ENCODE results near the gene ROBO2. TPM values are rescaled to one million over a fixed set of nuclear protein-coding genes. Genes with fewer than 3 reads are reported as not detected.

ROBO2 gene
- polyA plus RNA-seq, 1 of the 3 experiments (the other 2 are of a cell fraction): not detected

GRCh38 chr3:77362936-77363335 lies 323.0 kb downstream of the ROBO2 start:
- Histone ChIP-seq H3K9me3 (no peaks in the 10 kb centered on the region), H3K4me1 (ENCODE audit: control insufficient read depth in 1 of 2, insufficient read depth in 2 of 2, low read depth in 1 of 2, low read length in 1 of 2) (peaks cover 0 to 2% of the 10 kb centered on the region in 2 experiments; a peak in 1 of 4 replicates), H3K9ac (no peak overlapping the region), H3K9me2 (no peaks in the 10 kb centered on the region), H3K4me3 (ENCODE audit: low read depth in 2 of 2, low read length in 1 of 2) (no peak overlapping the region), H3K4me2 (no peak overlapping the region), H3K79me2 (ENCODE audit: insufficient read depth) (no peaks in the 10 kb centered on the region), H3K36me3 (replicated peaks in 1 of 2; ENCODE audit: control insufficient read depth in 1 of 2, insufficient read depth in 2 of 2, low read length in 1 of 2) (no peaks in the 10 kb centered on the region), H4K20me1 (ENCODE audit: insufficient read depth) (no peaks in the 10 kb centered on the region), H2AFZ (ENCODE audit: low read depth) (no peak overlapping the region), H3K27me3 (ENCODE audit: insufficient read depth) (no peaks in the 10 kb centered on the region), H3K27ac (ENCODE audit: low read depth in 2 of 2, low read length in 1 of 2) (no peak overlapping the region), H3F3A (replicated peaks; ENCODE audit: insufficient read depth) (no peaks in the 10 kb centered on the region)
- ChIA-PET POLR2A (interaction anchor here (0.5 kb wide), 1 partner anchor 71 kb away, joined by 5 read pairs; no protein-coding TSS in a partner anchor), CTCF (interaction anchor here (0.6 to 0.8 kb wide), 2 partner anchors 15 to 1344 kb away, joined by 3 to 4 read pairs; no protein-coding TSS in a partner anchor)
- WGBS (ENCODE audit: low lambda C conversion rate): 43% methylated on average over 1 of the region's 1 CpG
- no peak for DNase-seq
- TF ChIP-seq GATA2 (CRISPR knock-in tag; IDR thresholded peaks at IDR 0.05) (no peak), YY1 (IDR thresholded peaks at IDR 0.05; ENCODE audit: low read depth) (no peak), CTCF (IDR thresholded peaks at IDR 0.05) (no peak), CHD2 (IDR thresholded peaks at IDR 0.05; ENCODE audit: low read length, partially characterized antibody) (no peak), RAD21 (IDR thresholded peaks at IDR 0.05; ENCODE audit: low read length) (no peak), EZH2phosphoT487 (IDR thresholded peaks at IDR 0.05; ENCODE audit: borderline replicate concordance, low read depth) (no peak), RXRA (IDR thresholded peaks at IDR 0.05; ENCODE audit: borderline replicate concordance, low read depth) (no peak), SMC3 (IDR thresholded peaks at IDR 0.05; ENCODE audit: low read depth, low read length) (no peak), TAF1 (IDR thresholded peaks at IDR 0.05; ENCODE audit: borderline replicate concordance, low read depth, low read length) (no peak)

GRCh38 chr3:77365152-77365551 lies 325.3 kb downstream of the ROBO2 start:
- Histone ChIP-seq H3K4me1 (ENCODE audit: control insufficient read depth in 1 of 2, insufficient read depth in 2 of 2, low read depth in 1 of 2, low read length in 1 of 2) (peaks cover 0 to 2% of the 10 kb centered on the region in 2 experiments; a peak in 1 of 4 replicates), H3K4me3 (ENCODE audit: low read depth in 2 of 2, low read length in 1 of 2) (no peak overlapping the region), H3K9ac (no peak overlapping the region), H3K79me2 (ENCODE audit: insufficient read depth) (no peaks in the 10 kb centered on the region), H4K20me1 (ENCODE audit: insufficient read depth) (no peaks in the 10 kb centered on the region), H2AFZ (ENCODE audit: low read depth) (no peak overlapping the region), H3K27ac (ENCODE audit: low read depth in 2 of 2, low read length in 1 of 2) (no peak overlapping the region), H3K4me2 (no peak overlapping the region), H3K9me3 (no peaks in the 10 kb centered on the region), H3K9me2 (no peaks in the 10 kb centered on the region), H3K27me3 (ENCODE audit: insufficient read depth) (no peaks in the 10 kb centered on the region), H3F3A (replicated peaks; ENCODE audit: insufficient read depth) (no peaks in the 10 kb centered on the region), H3K36me3 (replicated peaks in 1 of 2; ENCODE audit: control insufficient read depth in 1 of 2, insufficient read depth in 2 of 2, low read length in 1 of 2) (no peaks in the 10 kb centered on the region)
- ChIA-PET POLR2A (no interaction called here), CTCF (interaction anchor here (0.7 to 1.7 kb wide), 2 partner anchors 17 to 450 kb away, joined by 3 to 4 read pairs; no protein-coding TSS in a partner anchor)
- 26% methylated on average over 1 of the region's 1 CpG for WGBS (ENCODE audit: low lambda C conversion rate)
- DNase-seq: no peak
- TF ChIP-seq USF2 (IDR thresholded peaks at IDR 0.05; ENCODE audit: borderline replicate concordance, low read depth, low read length) (no peak), CHD2 (IDR thresholded peaks at IDR 0.05; ENCODE audit: low read length, partially characterized antibody) (no peak), TCF12 (IDR thresholded peaks at IDR 0.05) (no peak), RCOR1 (IDR thresholded peaks at IDR 0.05; ENCODE audit: low read length) (no peak), NRF1 (IDR thresholded peaks at IDR 0.05; ENCODE audit: low read depth, low read length) (no peak), RFX5 (IDR thresholded peaks at IDR 0.05; ENCODE audit: low read length) (no peak), MEF2A (IDR thresholded peaks at IDR 0.05; ENCODE audit: borderline replicate concordance, low read depth) (no peak), SMC3 (IDR thresholded peaks at IDR 0.05; ENCODE audit: low read depth, low read length) (no peak), ELF1 (IDR thresholded peaks at IDR 0.05) (no peak), SIN3A (IDR thresholded peaks at IDR 0.05; ENCODE audit: borderline replicate concordance, low read depth, low read length) (no peak), POLR2AphosphoS5 (IDR thresholded peaks at IDR 0.05; ENCODE audit: low read depth, low read length) (no peak), PBX3 (IDR thresholded peaks at IDR 0.05) (no peak), CTCF (IDR thresholded peaks at IDR 0.05) (no peak), NFIC (IDR thresholded peaks at IDR 0.05; ENCODE audit: borderline replicate concordance) (no peak), FOSL2 (IDR thresholded peaks at IDR 0.05; ENCODE audit: borderline replicate concordance, low read depth) (no peak), FOXM1 (IDR thresholded peaks at IDR 0.05; ENCODE audit: low read depth) (no peak), RXRA (IDR thresholded peaks at IDR 0.05; ENCODE audit: borderline replicate concordance, low read depth) (no peak)

Measured in SK-N-SH (cell line).